ENCODE data around the gene ACTN2.

DNA sequence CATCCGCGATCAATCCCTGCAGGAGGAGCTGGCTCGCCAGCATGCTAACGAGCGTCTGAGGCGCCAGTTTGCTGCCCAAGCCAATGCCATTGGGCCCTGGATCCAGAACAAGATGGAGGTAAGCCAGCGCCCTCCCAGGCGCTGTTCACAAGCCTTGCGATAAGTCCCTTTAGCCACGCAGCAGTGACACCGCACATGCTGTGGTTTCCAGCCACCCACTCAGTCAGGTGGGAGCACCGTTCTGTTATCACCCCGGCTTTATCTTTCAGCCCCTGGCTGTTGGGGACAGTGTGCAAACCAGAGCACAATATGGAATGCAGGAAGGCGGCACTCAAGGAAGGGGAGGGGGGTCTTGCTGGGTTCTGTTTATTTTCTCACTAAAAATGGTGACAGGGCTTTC, 67.7 kb downstream of the ACTN2 start:
- TF ChIP-seq, protein P1, sequence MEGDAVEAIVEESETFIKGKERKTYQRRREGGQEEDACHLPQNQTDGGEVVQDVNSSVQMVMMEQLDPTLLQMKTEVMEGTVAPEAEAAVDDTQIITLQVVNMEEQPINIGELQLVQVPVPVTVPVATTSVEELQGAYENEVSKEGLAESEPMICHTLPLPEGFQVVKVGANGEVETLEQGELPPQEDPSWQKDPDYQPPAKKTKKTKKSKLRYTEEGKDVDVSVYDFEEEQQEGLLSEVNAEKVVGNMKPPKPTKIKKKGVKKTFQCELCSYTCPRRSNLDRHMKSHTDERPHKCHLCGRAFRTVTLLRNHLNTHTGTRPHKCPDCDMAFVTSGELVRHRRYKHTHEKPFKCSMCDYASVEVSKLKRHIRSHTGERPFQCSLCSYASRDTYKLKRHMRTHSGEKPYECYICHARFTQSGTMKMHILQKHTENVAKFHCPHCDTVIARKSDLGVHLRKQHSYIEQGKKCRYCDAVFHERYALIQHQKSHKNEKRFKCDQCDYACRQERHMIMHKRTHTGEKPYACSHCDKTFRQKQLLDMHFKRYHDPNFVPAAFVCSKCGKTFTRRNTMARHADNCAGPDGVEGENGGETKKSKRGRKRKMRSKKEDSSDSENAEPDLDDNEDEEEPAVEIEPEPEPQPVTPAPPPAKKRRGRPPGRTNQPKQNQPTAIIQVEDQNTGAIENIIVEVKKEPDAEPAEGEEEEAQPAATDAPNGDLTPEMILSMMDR (conservative IDR thresholded peaks at IDR 0.05; ENCODE audit: low read depth, low read length), result no peak
- TF ChIP-seq EZH2 (IDR thresholded peaks at IDR 0.05; ENCODE audit: low read length, unreplicated experiment), result no peak

Data from PC-3 (cell line).